ENCODE data around the gene NEK1. TPM values are rescaled to one million over a fixed set of nuclear protein-coding genes. Genes with fewer than 3 reads are reported as not detected.

Gene NEK1
- total and polyA plus RNA-seq, 2 of the 13 experiments (the other 11 are each of a cell fraction or from before 2014, with no cell fraction given) = 2.9 to 5.4 TPM

GRCh38 chr4:169372791-169373190 lies 239.6 kb downstream of the NEK1 start (continued):
- TF ChIP-seq, protein P1, sequence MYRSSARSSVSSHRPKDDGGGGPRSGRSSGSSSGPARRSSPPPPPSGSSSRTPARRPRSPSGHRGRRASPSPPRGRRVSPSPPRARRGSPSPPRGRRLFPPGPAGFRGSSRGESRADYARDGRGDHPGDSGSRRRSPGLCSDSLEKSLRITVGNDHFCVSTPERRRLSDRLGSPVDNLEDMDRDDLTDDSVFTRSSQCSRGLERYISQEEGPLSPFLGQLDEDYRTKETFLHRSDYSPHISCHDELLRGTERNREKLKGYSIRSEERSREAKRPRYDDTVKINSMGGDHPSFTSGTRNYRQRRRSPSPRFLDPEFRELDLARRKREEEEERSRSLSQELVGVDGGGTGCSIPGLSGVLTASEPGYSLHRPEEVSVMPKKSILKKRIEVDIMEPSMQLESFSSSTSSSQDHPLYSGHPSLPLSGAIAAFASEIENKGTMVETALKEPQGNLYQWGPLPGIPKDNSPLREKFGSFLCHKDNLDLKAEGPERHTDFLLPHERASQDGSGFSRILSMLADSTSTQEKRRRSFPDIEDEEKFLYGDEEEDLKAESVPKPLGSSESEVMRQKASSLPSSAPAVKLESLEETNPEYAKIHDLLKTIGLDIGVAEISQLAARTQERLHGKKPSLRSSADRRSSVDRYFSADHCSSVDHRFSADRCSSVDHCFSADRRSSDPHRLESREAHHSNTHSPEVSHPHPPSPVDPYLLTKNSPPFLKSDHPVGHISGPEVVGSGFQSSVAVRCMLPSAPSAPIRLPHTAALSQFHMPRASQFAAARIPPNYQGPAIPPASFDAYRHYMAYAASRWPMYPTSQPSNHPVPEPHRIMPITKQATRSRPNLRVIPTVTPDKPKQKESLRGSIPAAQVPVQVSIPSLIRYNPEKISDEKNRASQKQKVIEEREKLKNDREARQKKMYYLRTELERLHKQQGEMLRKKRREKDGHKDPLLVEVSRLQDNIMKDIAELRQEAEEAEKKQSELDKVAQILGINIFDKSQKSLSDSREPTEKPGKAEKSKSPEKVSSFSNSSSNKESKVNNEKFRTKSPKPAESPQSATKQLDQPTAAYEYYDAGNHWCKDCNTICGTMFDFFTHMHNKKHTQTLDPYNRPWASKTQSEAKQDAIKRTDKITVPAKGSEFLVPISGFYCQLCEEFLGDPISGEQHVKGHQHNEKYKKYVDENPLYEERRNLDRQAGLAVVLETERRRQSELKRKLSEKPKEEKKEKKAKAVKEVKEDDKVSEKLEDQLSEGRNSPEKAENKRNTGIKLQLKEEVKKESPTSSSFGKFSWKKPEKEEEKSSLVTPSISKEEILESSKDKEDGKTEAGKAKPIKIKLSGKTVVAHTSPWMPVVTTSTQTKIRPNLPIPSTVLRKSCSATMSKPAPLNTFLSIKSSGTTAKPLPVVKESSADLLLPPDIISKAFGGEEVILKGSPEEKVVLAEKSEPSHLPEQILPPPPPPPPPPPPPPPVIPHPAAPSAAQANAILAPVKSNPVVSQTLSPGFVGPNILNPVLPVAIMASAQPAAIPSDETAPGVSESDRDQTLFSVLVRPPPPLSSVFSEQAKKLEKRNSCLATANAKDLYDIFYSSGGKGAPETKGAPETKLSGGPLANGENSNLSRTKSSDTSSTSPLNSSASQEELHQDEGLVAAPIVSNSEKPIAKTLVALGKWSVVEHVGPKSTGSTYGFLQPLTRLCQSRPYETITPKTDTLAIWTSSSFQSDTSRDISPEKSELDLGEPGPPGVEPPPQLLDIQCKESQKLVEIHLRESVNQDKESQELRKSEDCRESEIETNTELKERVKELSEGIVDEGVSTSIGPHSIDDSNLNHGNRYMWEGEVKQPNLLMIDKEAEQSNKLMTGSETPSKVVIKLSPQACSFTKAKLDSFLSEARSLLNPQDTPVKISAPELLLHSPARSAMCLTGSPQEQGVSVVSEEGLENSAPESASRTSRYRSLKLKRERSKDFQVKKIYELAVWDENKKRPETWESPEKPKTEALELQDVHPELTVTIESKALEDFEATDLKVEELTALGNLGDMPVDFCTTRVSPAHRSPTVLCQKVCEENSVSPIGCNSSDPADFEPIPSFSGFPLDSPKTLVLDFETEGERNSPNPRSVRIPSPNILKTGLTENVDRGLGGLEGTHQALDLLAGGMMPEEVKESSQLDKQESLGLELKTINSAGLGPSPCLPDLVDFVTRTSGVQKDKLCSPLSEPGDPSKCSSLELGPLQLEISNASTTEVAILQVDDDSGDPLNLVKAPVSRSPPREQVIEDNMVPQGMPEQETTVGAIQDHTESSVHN (CRISPR knock-in tag; IDR thresholded peaks at IDR 0.05) = no peak

DNA sequence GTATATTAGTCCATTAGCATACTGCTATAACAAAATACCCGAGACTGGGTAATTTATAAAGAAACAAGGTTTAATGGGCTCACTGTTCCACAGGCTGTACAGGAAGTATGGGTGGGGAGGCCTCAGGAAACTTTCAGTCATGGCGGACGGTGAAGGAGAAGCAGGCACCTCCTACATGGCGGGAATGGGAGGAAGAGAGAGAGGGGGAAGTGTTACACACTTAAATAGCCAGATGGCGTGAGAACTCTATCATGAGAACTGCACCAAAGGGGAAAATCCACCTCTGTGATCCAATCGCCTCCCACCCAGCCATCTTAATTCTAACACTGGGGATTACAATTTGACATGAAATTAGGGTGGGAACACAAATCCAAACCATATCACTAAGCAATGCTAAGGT lies 242.7 kb downstream of the NEK1 start:
- Histone ChIP-seq H3K79me2 (ENCODE audit: insufficient read depth, low read length) (no peaks in the 10 kb centered on the region), H3K27me3 (ENCODE audit: control insufficient read depth in 1 of 2, insufficient read depth in 2 of 2, low read length in 2 of 2) (no peaks in the 10 kb centered on the region; a peak in 1 of 5 replicates), H2AFZ (ENCODE audit: low read length) (no peak overlapping the region), H3K36me3 (replicated peaks in 1 of 2; ENCODE audit: control insufficient read depth in 1 of 2, insufficient read depth in 2 of 2, low read length in 2 of 2) (no peaks in the 10 kb centered on the region), H3K4me3 (replicated peaks in 1 of 3; ENCODE audit: insufficient read depth in 1 of 3, low read depth in 2 of 3, low read length in 3 of 3) (no peak overlapping the region), H3K9ac (ENCODE audit: insufficient read depth, low read depth, low read length) (no peak overlapping the region), H3K9me3 (ENCODE audit: low read length) (no peaks in the 10 kb centered on the region), H3K4me2 (ENCODE audit: low read depth, low read length) (no peak overlapping the region), H4K20me1 (ENCODE audit: insufficient read depth, low read length) (no peaks in the 10 kb centered on the region), H3K4me1 (ENCODE audit: insufficient read depth, low read length) (no peaks in the 10 kb centered on the region), H3K27ac (ENCODE audit: extremely low read length, insufficient read depth, low read length) (no peak overlapping the region)
- DNase-seq (ENCODE audit: low spot score) = peak; percentile 11
- in situ Hi-C loops (cut with HindIII; ENCODE audit: extremely low pct_ligation_motif_present, low pct_unique_long_range_greater_than_20kb) (no loop called here), intact Hi-C loops (cut with micrococcal nuclease; ENCODE audit: unreplicated experiment) (no loop called here)
- peak; percentile 67 for ATAC-seq
- TF ChIP-seq ZBTB33 (CRISPR knock-in tag; IDR thresholded peaks at IDR 0.05) (0 out of 2 replicates have a peak, but pooled peaks have one; percentile 48), CTCF (CRISPR knock-in tag; IDR thresholded peaks at IDR 0.05) (peak; percentile 37), STAG1 (CRISPR knock-in tag; IDR thresholded peaks at IDR 0.05) (peak; percentile 46), ZNF773 (CRISPR knock-in tag; IDR thresholded peaks at IDR 0.05; ENCODE audit: borderline replicate concordance) (no peak)
- 41% methylated on average over 6 of the region's 6 CpGs for WGBS (ENCODE audit: low lambda C conversion rate)
- ChIA-PET POLR2A (no interaction called here), CTCF (ENCODE audit: low intra/inter-chr PET ratio, low total read pairs) (no interaction called here)
- no peak for FAIRE-seq
- BruUV-seq (replicated peaks) = no TSS peak

Data from HepG2 (cell line).